ENCODE results near the gene ZNF423. TPM values are rescaled to one million over a fixed set of nuclear protein-coding genes. Genes with fewer than 3 reads are reported as not detected.

Gene ZNF423
- total RNA-seq, 3 donors from 2014 or later (not counting 1 experiment from before 2014, with no cell fraction given), result not detected

- WGBS (ENCODE audit: insufficient coverage), result 90% methylated on average over 4 of the region's 5 CpGs
- H3K36me3 Mint-ChIP-seq, result peaks cover 12% of the 10 kb centered on the region
- ATAC-seq (no peak), DNase-seq (no peak)
- H3K4me3 Mint-ChIP-seq, result no peak overlapping the region
- Histone ChIP-seq H3K9me3 (ENCODE audit: control insufficient read depth, insufficient read depth, low read length) (peaks cover 13% of the 10 kb centered on the region), H3K27me3 (ENCODE audit: control insufficient read depth, insufficient read depth, low read length) (no peaks in the 10 kb centered on the region), H3K4me1 (ENCODE audit: control insufficient read depth, insufficient read depth, low read length) (no peaks in the 10 kb centered on the region), H3K4me3 (ENCODE audit: low read length) (no peak overlapping the region), H3K27ac (ENCODE audit: low read length) (no peak overlapping the region), H3K36me3 (ENCODE audit: control insufficient read depth, insufficient read depth, low read length) (no peaks in the 10 kb centered on the region)
- peaks cover 6 to 10% of the 10 kb centered on the region in 2 donors for H3K9me3 Mint-ChIP-seq
- no peaks in the 10 kb centered on the region for H3K27me3 Mint-ChIP-seq (ENCODE audit: low read depth in 2 of 2)
- H3K27ac Mint-ChIP-seq, result no peak overlapping the region
- H3K4me1 Mint-ChIP-seq, result no peaks in the 10 kb centered on the region
- intact Hi-C loops (cut with micrococcal nuclease), result no loop called here
- TF ChIP-seq CTCF (IDR thresholded peaks at IDR 0.05), result no peak
These were observed 206.7 kb downstream of the ZNF423 start for GRCh38 chr16:49649013-49649765.

GRCh38 chr16:49647673-49648072 is 208.2 kb downstream of the ZNF423 start:
- Mint-ChIP-seq H3K4me1 (no peaks in the 10 kb centered on the region), H3K4me3 (no peak overlapping the region), H3K36me3 (peaks cover 12% of the 10 kb centered on the region), H3K27me3 (ENCODE audit: low read depth in 2 of 2) (no peaks in the 10 kb centered on the region), H3K27ac (no peak overlapping the region), H3K9me3 (peaks cover 6 to 10% of the 10 kb centered on the region in 2 donors)
- Histone ChIP-seq H3K9me3 (ENCODE audit: control insufficient read depth, insufficient read depth, low read length) (peaks cover 13% of the 10 kb centered on the region), H3K27me3 (ENCODE audit: control insufficient read depth, insufficient read depth, low read length) (no peaks in the 10 kb centered on the region), H3K36me3 (ENCODE audit: control insufficient read depth, insufficient read depth, low read length) (no peaks in the 10 kb centered on the region), H3K4me3 (ENCODE audit: low read length) (no peak overlapping the region), H3K4me1 (ENCODE audit: control insufficient read depth, insufficient read depth, low read length) (no peaks in the 10 kb centered on the region), H3K27ac (ENCODE audit: low read length) (no peak overlapping the region)
- no peak for TF ChIP-seq CTCF (IDR thresholded peaks at IDR 0.05)
- intact Hi-C loops (cut with micrococcal nuclease), result no loop called here
- 66% methylated on average over 2 of the region's 2 CpGs for WGBS (ENCODE audit: insufficient coverage)
- no peak for DNase-seq
- no peak for ATAC-seq

- Histone ChIP-seq H3K4me1 (ENCODE audit: control insufficient read depth, insufficient read depth, low read length) (no peaks in the 10 kb centered on the region), H3K4me3 (ENCODE audit: low read length) (no peak overlapping the region), H3K27me3 (ENCODE audit: control insufficient read depth, insufficient read depth, low read length) (no peaks in the 10 kb centered on the region), H3K27ac (ENCODE audit: low read length) (no peak overlapping the region), H3K9me3 (ENCODE audit: control insufficient read depth, insufficient read depth, low read length) (peaks cover 13% of the 10 kb centered on the region), H3K36me3 (ENCODE audit: control insufficient read depth, insufficient read depth, low read length) (no peaks in the 10 kb centered on the region)
- WGBS (ENCODE audit: insufficient coverage), result 100% methylated on average over 1 of the region's 1 CpG
- Mint-ChIP-seq H3K36me3 (peaks cover 12% of the 10 kb centered on the region), H3K4me1 (no peaks in the 10 kb centered on the region), H3K27ac (no peak overlapping the region), H3K4me3 (no peak overlapping the region), H3K9me3 (peaks cover 6 to 10% of the 10 kb centered on the region in 2 donors), H3K27me3 (ENCODE audit: low read depth in 2 of 2) (no peaks in the 10 kb centered on the region)
- TF ChIP-seq CTCF (IDR thresholded peaks at IDR 0.05), result no peak
- ATAC-seq (no peak), DNase-seq (no peak)
- intact Hi-C loops (cut with micrococcal nuclease), result no loop called here
These were observed 210.6 kb downstream of the ZNF423 start for GRCh38 chr16:49645263-49645662.

GRCh38 chr16:49644145-49644463 is 211.8 kb downstream of the ZNF423 start:
- Mint-ChIP-seq H3K36me3 (peaks cover 12% of the 10 kb centered on the region), H3K9me3 (peaks cover 6 to 10% of the 10 kb centered on the region in 2 donors), H3K4me3 (no peak overlapping the region), H3K27ac (no peak overlapping the region), H3K4me1 (no peaks in the 10 kb centered on the region), H3K27me3 (ENCODE audit: low read depth in 2 of 2) (no peaks in the 10 kb centered on the region)
- TF ChIP-seq CTCF (IDR thresholded peaks at IDR 0.05), result no peak
- intact Hi-C loops (cut with micrococcal nuclease), result no loop called here
- 25% methylated on average over 3 of the region's 4 CpGs for WGBS (ENCODE audit: insufficient coverage)
- H3K27ac ChIP-seq (ENCODE audit: low read length), result no peak overlapping the region
- H3K36me3 ChIP-seq (ENCODE audit: control insufficient read depth, insufficient read depth, low read length), result no peaks in the 10 kb centered on the region
- H3K9me3 ChIP-seq (ENCODE audit: control insufficient read depth, insufficient read depth, low read length), result peaks cover 12% of the 10 kb centered on the region
- ATAC-seq (no peak), DNase-seq (no peak)
- no peaks in the 10 kb centered on the region for H3K4me1 ChIP-seq (ENCODE audit: control insufficient read depth, insufficient read depth, low read length)
- H3K27me3 ChIP-seq (ENCODE audit: control insufficient read depth, insufficient read depth, low read length), result no peaks in the 10 kb centered on the region
- H3K4me3 ChIP-seq (ENCODE audit: low read length), result no peak overlapping the region
